ENCODE measurements around the gene DYNC1H1. TPM values are rescaled to one million over a fixed set of nuclear protein-coding genes. Genes with fewer than 3 reads are reported as not detected.

Gene DYNC1H1
- total and polyA plus RNA-seq, 2 donors (not counting 1 experiment from before 2014, with no cell fraction given), result 73.2 to 257 TPM

GRCh38 chr14:101956179-101956885 is 8.0 kb upstream of the DYNC1H1 start:
- H3K27ac Mint-ChIP-seq, result no peak overlapping the region
- H3K4me1 ChIP-seq (ENCODE audit: control insufficient read depth in 2 of 2, insufficient read depth in 2 of 2, low read length in 2 of 2), result peaks cover 0 to 2% of the 10 kb centered on the region in 2 donors
- CTCF ChIA-PET, result interaction anchor here (0.5 kb wide), 1 partner anchor 195 kb away, joined by 3 read pairs; no protein-coding TSS in a partner anchor

More at GRCh38 chr14:101956179-101956885, 8.0 kb upstream of the DYNC1H1 start:
- Histone ChIP-seq H3K27me3 (replicated peaks in 1 of 4; ENCODE audit: control extremely low read depth in 1 of 4, control insufficient read depth in 3 of 4, insufficient read depth in 4 of 4, low read length in 3 of 4) (no peaks in the 10 kb centered on the region), H3K9ac (ENCODE audit: low read length) (no peak overlapping the region), H4K20me1 (ENCODE audit: control insufficient read depth, insufficient read depth, low read length, poor library complexity, severe bottlenecking) (no peaks in the 10 kb centered on the region), H3K27ac (ENCODE audit: low read length in 2 of 2) (no peak overlapping the region), H3K9me3 (ENCODE audit: control extremely low read depth in 1 of 3, control insufficient read depth in 2 of 3, insufficient read depth in 1 of 3, low read length in 2 of 3) (no peaks in the 10 kb centered on the region), H3K36me3 (replicated peaks in 1 of 2; ENCODE audit: control extremely low read depth in 1 of 2, control insufficient read depth in 1 of 2, extremely low read depth in 1 of 2, insufficient read depth in 2 of 2, low read length in 1 of 2) (no peaks in the 10 kb centered on the region), H2AFZ (ENCODE audit: insufficient read depth, low read depth, low read length, poor library complexity, severe bottlenecking) (no peak overlapping the region), H3K4me2 (replicated peaks; ENCODE audit: low read depth, low read length, poor library complexity, severe bottlenecking) (no peak overlapping the region), H3K79me2 (ENCODE audit: control insufficient read depth, insufficient read depth, low read length) (peaks cover 6% of the 10 kb centered on the region), H3K4me3 (ENCODE audit: control extremely low read depth in 1 of 5, extremely low read depth in 1 of 5, insufficient read depth in 1 of 5, low read depth in 2 of 5, low read length in 4 of 5) (no peak overlapping the region)
- Mint-ChIP-seq H3K4me1 (peaks cover 8% of the 10 kb centered on the region), H3K9me3 (ENCODE audit: insufficient read depth) (no peaks in the 10 kb centered on the region), H3K4me3 (no peak overlapping the region), H3K27me3 (no peaks in the 10 kb centered on the region)
- 94% methylated on average over 24 of the region's 25 CpGs for WGBS (ENCODE audit: insufficient coverage)
- intact Hi-C loops (cut with micrococcal nuclease), result no loop called here
- ATAC-seq (ENCODE audit: low read depth) (no peak), DNase-seq (no peak)
- POLR2A ChIA-PET, result no interaction called here
- no peak for TF ChIP-seq CTCF (IDR thresholded peaks at IDR 0.05)
- no peak for TF ChIP-seq EZH2 (IDR thresholded peaks at IDR 0.05; ENCODE audit: borderline replicate concordance, insufficient read depth, low read depth, low read length, poor library complexity, severe bottlenecking)
